Uterus (tissue), 2 donors: ENCODE measurements around the gene EML6.

Experiments used
- CTCF ChIP-seq, 4 experiments: fragments of 200-600 bp in 2 of 4; fragments of 450-650 bp in 2 of 4; sonication (generic) in 2 of 4; IDR thresholded peaks; one replicate each; pipeline ENCODE4 v1.5.1; 2016 to 2019; ENCODE audit warnings: antibody characterized with exemption in 4 of 4, mild to moderate bottlenecking in 2 of 4, moderate library complexity in 1 of 4
- POLR2A ChIP-seq, 2 donors: fragments of 450-650 bp; IDR thresholded peaks; one replicate each; pipeline ENCODE4 v1.6.1; 2016; ENCODE audit warnings: antibody characterized with exemption in 2 of 2, mild to moderate bottlenecking in 1 of 2, moderate library complexity in 1 of 2

- no peak for TF ChIP-seq CTCF (IDR thresholded peaks at IDR 0.05)
- no peak for TF ChIP-seq POLR2A (IDR thresholded peaks at IDR 0.05)
These were observed 262.8 kb downstream of the EML6 start for GRCh38 chr2:54986264-54986663.
